ENCODE results near the gene COL6A6.

DNA sequence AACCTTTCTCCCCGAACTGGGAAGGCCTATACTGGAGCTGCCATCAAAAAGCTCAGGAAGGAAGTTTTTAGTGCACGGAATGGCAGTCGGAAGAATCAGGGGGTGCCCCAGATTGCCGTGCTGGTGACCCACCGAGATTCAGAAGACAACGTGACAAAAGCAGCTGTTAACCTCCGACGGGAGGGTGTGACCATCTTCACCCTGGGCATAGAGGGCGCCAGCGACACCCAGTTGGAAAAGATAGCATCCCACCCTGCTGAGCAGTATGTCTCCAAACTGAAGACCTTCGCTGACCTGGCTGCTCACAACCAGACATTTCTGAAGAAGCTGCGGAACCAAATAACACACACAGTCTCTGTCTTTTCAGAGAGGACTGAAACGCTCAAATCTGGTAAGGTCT is 48.2 kb downstream of the COL6A6 start:
- TF ChIP-seq, protein P1, sequence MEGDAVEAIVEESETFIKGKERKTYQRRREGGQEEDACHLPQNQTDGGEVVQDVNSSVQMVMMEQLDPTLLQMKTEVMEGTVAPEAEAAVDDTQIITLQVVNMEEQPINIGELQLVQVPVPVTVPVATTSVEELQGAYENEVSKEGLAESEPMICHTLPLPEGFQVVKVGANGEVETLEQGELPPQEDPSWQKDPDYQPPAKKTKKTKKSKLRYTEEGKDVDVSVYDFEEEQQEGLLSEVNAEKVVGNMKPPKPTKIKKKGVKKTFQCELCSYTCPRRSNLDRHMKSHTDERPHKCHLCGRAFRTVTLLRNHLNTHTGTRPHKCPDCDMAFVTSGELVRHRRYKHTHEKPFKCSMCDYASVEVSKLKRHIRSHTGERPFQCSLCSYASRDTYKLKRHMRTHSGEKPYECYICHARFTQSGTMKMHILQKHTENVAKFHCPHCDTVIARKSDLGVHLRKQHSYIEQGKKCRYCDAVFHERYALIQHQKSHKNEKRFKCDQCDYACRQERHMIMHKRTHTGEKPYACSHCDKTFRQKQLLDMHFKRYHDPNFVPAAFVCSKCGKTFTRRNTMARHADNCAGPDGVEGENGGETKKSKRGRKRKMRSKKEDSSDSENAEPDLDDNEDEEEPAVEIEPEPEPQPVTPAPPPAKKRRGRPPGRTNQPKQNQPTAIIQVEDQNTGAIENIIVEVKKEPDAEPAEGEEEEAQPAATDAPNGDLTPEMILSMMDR (IDR thresholded peaks at IDR 0.05) = no peak
- TF ChIP-seq POLR2AphosphoS5 (IDR thresholded peaks at IDR 0.05) (no peak), POLR2A (IDR thresholded peaks at IDR 0.05) (no peak)

Measured in prostate gland (tissue), 2 donors.